Stimulated activated effector memory CD8-positive, alpha-beta T cell treated with anti-CD3 and anti-CD28 coated beads, Interleukin-12 subunit alpha, Interleukin-12 subunit beta, amount 100 ng/mL, for 72 hours (primary cell): Measurements from ENCODE around the gene TCP10L.
"Not testable (repeated sequence)": the region's sequence is repeated elsewhere in the genome, so short reads cannot be mapped to it uniquely, and the experiment has no call there.

Experiments used
- ATAC-seq: fragments of 150-1000 bp; cut with Tn5 transposase; 2 replicates; pipeline ENCODE4 v1.10.0; 2021
- DNase-seq, 2 donors: peaks; one replicate each; pipeline ENCODE4 v3.0.0; 2021 to 2022; ENCODE audit warnings: low spot score in 2 of 2
- H3K27ac Mint-ChIP-seq: one replicate; pipeline ENCODE4 v1.8.0; 2022; ENCODE audit warnings: mild to moderate bottlenecking, mixed read lengths
- H3K36me3 Mint-ChIP-seq: one replicate; pipeline ENCODE4 v1.8.0; 2022; ENCODE audit warnings: mild to moderate bottlenecking, mixed read lengths
- H3K4me1 Mint-ChIP-seq: one replicate; pipeline ENCODE4 v1.8.0; 2022; ENCODE audit warnings: mixed read lengths
- H3K4me3 Mint-ChIP-seq: one replicate; pipeline ENCODE4 v1.8.0; 2022; ENCODE audit warnings: mild to moderate bottlenecking, mixed read lengths
- H3K9me3 Mint-ChIP-seq: one replicate; pipeline ENCODE4 v1.8.0; 2022; ENCODE audit warnings: mixed read lengths

TCP10L gene, protein sequence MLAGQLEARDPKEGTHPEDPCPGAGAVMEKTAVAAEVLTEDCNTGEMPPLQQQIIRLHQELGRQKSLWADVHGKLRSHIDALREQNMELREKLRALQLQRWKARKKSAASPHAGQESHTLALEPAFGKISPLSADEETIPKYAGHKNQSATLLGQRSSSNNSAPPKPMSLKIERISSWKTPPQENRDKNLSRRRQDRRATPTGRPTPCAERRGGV

DNA sequence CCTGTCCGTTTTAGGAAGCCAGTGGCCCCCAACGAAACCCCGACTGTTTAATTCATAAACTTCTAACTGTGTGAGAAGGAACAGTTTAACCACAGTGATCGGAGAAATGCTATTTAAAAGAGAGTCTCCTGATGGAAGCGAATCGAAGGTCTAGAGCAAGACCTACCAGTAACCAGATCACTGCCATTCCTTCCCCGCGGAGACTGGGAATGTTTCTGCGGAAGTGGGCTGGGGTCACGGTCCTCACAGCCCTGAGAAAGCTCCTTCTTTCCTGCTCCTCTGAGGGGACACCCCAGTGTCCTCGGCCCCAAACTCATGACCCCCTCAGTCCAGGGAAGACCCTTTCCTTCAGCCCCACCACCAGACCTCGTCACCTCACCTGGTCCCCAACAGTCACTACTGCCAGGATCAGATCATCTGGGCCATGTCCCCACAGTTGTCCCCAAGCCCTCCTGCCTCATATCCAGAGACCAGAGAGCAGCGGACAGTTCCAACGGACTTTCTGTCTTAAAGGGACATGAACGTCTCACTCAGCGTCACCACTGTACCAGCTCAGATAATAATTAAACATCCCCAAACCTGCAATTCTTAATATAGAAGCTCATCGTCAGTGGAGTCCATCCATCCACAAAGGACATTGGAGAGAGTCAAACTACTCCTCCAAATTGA lies at the start of gene TCP10L:
Gene TCP10L, minus strand, starts transcription at position 482 of the 669 bp plus-strand sequence. CDS start 1,219 bp downstream, outside the sequence.
- ATAC-seq = no peak
- Mint-ChIP-seq H3K4me1 (no peaks in the 10 kb centered on the region), H3K27ac (no peak within 1 kb of the TSS), H3K36me3 (no peaks in the 10 kb centered on the region), H3K4me3 (no peak within 1 kb of the TSS), H3K9me3 (no peaks in the 10 kb centered on the region)
- DNase-seq = no peak

GRCh38 chr21:32626621-32627196 lies 41.4 kb upstream of the TCP10L start:
- peaks cover 23% of the 10 kb centered on the region for H3K36me3 Mint-ChIP-seq
- H3K4me3 Mint-ChIP-seq = no peak overlapping the region
- H3K9me3 Mint-ChIP-seq = no peaks in the 10 kb centered on the region
- no peak overlapping the region for H3K27ac Mint-ChIP-seq
- ATAC-seq = no peak
- DNase-seq = no peak
- H3K4me1 Mint-ChIP-seq = peaks cover 6% of the 10 kb centered on the region

- H3K27ac Mint-ChIP-seq, H3K4me1 Mint-ChIP-seq, H3K4me3 Mint-ChIP-seq, H3K9me3 Mint-ChIP-seq, H3K36me3 Mint-ChIP-seq, DNase-seq, ATAC-seq: not testable (repeated sequence)
Observed at GRCh38 chr21:32618218-32618617, 32.9 kb upstream of the TCP10L start.

DNA sequence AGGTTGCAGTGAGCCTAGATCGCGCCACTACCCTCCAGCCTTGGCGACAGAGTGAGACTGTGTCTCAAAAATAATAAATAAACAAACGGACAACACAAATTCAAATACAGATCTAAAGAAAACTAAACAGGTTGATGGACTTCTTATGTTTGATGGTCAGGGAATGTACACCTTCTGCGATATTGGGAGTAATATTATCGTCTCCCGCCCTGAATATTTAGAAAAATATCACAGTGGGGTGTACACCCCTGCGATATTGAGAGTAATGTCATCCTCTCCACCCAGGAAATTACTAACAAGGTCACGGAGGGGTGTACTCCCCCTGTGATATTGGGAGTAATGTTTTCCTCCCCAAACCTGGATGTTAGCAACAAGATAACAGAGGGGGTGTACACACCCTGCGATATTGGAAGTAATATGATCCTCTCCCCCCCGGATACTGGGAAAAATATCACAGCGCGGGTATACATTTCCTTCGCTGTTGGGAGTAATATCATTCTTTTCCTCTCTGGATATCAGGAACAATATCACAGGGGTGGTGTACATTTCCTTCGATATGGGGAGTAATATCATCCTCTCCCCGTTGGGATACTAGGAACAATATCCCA lies 28.2 kb upstream of the TCP10L start:
- Mint-ChIP-seq H3K4me3 (peak overlapping the region; percentile 96), H3K4me1 (peaks cover 12% of the 10 kb centered on the region), H3K9me3 (no peaks in the 10 kb centered on the region), H3K36me3 (peaks cover 29% of the 10 kb centered on the region), H3K27ac (peak overlapping the region; percentile 96)
- ATAC-seq (no peak), DNase-seq (no peak)

- no peak for ATAC-seq
- Mint-ChIP-seq H3K27ac (peak overlapping the region; percentile 96), H3K4me1 (peaks cover 12% of the 10 kb centered on the region), H3K9me3 (no peaks in the 10 kb centered on the region), H3K4me3 (peak overlapping the region; percentile 96), H3K36me3 (peaks cover 34% of the 10 kb centered on the region)
- no peak for DNase-seq
Observed at GRCh38 chr21:32612999-32613337, 27.6 kb upstream of the TCP10L start.

- DNase-seq (peak; percentile 63 to 94), ATAC-seq (peak; percentile 95)
- Mint-ChIP-seq H3K36me3 (peaks cover 40% of the 10 kb centered on the region), H3K27ac (peak within 1 kb of the TSS; percentile 96), H3K4me1 (peaks cover 12% of the 10 kb centered on the region), H3K4me3 (peak within 1 kb of the TSS; percentile 96), H3K9me3 (no peaks in the 10 kb centered on the region)
Observed at GRCh38 chr21:32612075-32612998, 27.0 kb upstream of the TCP10L start, which contains the start of gene CFAP298. TSS of gene CFAP298 (minus strand) at chr21:32612377. CDS start at chr21:32612243, 134 bp downstream.

DNA sequence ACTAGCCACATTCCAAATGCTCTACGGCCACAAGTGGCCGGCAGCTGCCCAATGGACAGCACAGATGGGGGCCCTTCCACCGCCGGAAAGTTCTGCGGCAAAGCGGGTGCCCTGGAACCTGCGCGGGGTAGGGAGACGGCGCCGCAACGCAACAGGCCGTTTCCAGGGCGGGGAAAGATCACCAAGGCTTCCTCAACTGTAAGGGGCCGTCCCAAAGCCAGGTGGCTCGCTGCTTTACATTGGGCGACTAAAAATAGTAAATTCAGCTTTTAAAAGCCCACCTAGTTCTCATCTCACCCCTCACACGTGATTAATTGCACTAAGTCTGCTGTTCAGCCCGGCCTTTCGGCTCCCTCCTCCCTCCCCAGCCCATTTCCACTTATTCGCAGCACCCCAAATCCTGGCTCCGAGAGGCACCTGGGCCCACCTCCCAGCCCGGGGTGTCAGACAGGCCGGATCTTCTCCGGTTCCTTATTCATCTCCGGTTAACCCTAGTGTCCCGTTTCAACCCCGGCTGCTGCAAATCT lies 26.2 kb upstream of the TCP10L start:
- Mint-ChIP-seq H3K9me3 (no peaks in the 10 kb centered on the region), H3K27ac (peak overlapping the region; percentile 96), H3K4me1 (peaks cover 12% of the 10 kb centered on the region), H3K36me3 (peaks cover 48% of the 10 kb centered on the region), H3K4me3 (peak overlapping the region; percentile 96)
- DNase-seq = peak; percentile 13 to 60
- ATAC-seq = peak; percentile 33

DNA sequence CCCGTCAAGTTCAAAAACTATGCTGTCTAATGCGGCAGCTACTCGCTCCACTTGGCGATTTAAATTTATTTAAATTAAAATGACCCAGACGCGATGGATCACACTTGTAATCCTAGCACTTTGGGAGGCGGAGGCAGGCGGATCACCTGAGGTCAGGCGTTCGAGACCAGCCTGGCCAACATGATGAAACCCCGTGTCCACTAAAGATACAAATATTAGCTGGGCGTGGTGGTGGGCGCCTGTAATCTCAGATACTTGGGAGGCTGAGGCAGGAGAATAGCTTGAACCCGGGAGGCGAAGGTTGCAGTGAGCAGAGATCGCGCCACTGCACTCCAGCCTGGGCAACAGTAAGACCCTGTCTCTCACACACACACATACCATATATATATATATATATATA lies 25.6 kb upstream of the TCP10L start:
- peak overlapping the region; percentile 96 for H3K4me3 Mint-ChIP-seq
- H3K36me3 Mint-ChIP-seq = peaks cover 54% of the 10 kb centered on the region
- H3K27ac Mint-ChIP-seq, H3K9me3 Mint-ChIP-seq, DNase-seq, ATAC-seq: not testable (repeated sequence)
- peaks cover 16% of the 10 kb centered on the region for H3K4me1 Mint-ChIP-seq

GRCh38 chr21:32608851-32609250 lies 23.5 kb upstream of the TCP10L start:
- Mint-ChIP-seq H3K36me3 (peaks cover 75% of the 10 kb centered on the region), H3K27ac (no peak overlapping the region), H3K9me3 (no peaks in the 10 kb centered on the region), H3K4me1 (peaks cover 21% of the 10 kb centered on the region), H3K4me3 (no peak overlapping the region)
- ATAC-seq (no peak), DNase-seq (no peak)

DNA sequence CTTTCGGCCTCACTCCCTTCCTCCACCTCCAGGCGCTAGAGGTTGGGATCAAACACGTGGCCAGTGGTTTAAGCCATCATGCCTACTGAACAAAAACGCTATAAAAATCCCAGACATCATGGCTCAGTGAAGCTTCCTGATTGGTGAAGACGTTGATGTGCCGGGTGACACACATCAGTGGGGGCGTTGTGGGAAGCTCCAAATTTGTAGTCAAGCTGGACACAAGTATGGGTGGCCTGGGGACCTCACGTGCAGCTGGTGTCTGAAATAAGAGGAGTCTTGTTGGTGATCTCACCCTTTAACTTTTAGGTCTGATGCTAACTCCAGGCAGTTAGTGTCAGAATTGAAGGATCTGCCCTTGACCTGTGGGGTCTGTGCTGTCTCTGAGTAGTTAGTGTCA lies 20.1 kb upstream of the TCP10L start:
- no peak overlapping the region for H3K4me3 Mint-ChIP-seq
- H3K4me1 Mint-ChIP-seq = peaks cover 15% of the 10 kb centered on the region
- H3K9me3 Mint-ChIP-seq = no peaks in the 10 kb centered on the region
- H3K27ac Mint-ChIP-seq = no peak overlapping the region
- DNase-seq (no peak), ATAC-seq (no peak)
- H3K36me3 Mint-ChIP-seq = peaks cover 95% of the 10 kb centered on the region

DNA sequence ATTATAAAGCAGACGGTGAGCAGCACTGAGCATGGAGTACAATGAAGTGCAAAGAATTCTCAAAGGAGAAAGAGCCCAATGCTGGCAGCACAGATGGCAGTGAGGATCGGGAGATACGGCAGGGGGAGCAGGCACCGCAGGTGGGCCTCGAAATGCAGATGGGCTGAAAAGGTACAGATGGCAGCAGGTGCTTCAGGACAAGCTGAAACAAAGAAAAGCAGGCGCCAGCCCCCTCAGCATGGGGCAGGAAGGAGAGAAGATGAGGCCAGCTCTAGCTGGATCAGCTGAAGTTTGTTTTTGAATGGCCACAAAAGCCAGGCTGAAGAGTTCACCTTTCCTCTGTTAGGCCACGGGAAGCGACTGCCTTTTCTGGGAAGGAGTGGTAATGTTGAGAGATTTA lies 19.1 kb upstream of the TCP10L start:
- Mint-ChIP-seq H3K36me3 (peaks cover 89% of the 10 kb centered on the region), H3K9me3 (no peaks in the 10 kb centered on the region), H3K4me3 (no peak overlapping the region), H3K27ac (no peak overlapping the region), H3K4me1 (peaks cover 10% of the 10 kb centered on the region)
- DNase-seq (no peak), ATAC-seq (no peak)

DNA sequence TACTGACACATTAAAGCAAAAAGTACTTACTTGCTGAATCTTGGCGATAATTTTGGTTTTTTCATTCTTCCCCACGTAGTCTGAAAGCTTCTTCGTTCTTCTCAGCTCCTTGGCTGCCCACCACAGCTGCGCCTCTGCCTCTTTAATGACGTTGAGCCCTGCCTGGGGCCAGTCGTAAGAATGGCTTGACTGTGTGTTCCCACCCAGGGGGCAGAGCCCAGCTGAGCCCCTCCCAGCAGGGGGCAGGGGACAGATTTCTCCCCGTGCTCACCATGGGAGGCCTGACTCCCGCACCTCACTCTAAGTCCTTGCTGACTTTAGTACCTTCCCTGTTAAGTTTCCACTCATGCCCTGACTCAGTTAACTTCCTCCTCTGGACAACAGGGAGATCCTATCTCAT lies 17.8 kb upstream of the TCP10L start:
- DNase-seq (no peak), ATAC-seq (no peak)
- Mint-ChIP-seq H3K9me3 (no peaks in the 10 kb centered on the region), H3K4me1 (peaks cover 10% of the 10 kb centered on the region), H3K27ac (peak overlapping the region; percentile 29), H3K4me3 (no peak overlapping the region), H3K36me3 (peaks cover 88% of the 10 kb centered on the region)

DNA sequence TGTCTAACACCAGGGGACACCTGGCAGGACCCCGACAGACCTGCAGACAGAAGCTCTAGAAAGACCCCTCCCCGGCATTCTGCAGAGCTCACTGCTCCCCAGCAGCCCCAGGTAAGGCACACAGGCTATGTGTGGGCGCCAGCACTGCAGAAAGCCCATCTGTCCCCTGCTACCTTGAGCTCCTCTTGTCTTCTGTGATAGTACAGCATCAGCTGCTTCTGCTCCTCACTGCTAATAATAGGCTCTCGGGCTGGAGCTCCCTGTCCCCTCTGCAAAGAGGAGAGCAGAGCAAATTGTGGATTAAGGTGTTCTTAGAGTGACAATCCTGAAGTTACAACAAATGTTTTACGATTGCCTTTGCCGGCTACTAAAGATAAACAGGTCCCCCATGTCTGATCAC lies 16.8 kb upstream of the TCP10L start:
- Mint-ChIP-seq H3K27ac (no peak overlapping the region), H3K36me3 (peaks cover 79% of the 10 kb centered on the region)
- ATAC-seq = no peak

GRCh38 chr21:32599526-32599925 lies 14.2 kb upstream of the TCP10L start:
- ATAC-seq = no peak
- Mint-ChIP-seq H3K4me3 (no peak overlapping the region), H3K36me3 (peaks cover 53% of the 10 kb centered on the region), H3K4me1 (peaks cover 7% of the 10 kb centered on the region), H3K9me3 (no peaks in the 10 kb centered on the region), H3K27ac (peak overlapping the region; percentile 13)
- no peak for DNase-seq

More for the DNA sequence above, 16.8 kb upstream of the TCP10L start:
- Mint-ChIP-seq H3K4me1 (peaks cover 10% of the 10 kb centered on the region), H3K9me3 (no peaks in the 10 kb centered on the region), H3K4me3 (no peak overlapping the region)
- DNase-seq = no peak
